PC-9 (cell line): ENCODE results near the gene PKNOX2. TPM values are rescaled to one million over a fixed set of nuclear protein-coding genes. Genes with fewer than 3 reads are reported as not detected.

Source experiments
- BruUV-seq: library from RNA; stranded (reverse); fragments of 400-500 nt; replicated peaks from 2 replicates; lab custom pipeline; 2021; lab: Mats Ljungman, UMichigan
- CTCF ChIA-PET: fragments of 300-600 bp; sonication (Branson Sonifier 250); formaldehyde crosslinking; loops from one replicate; lab custom pipeline; 2022; ENCODE audit warnings: antibody characterized with exemption; lab: Charles Lee
- POLR2A ChIA-PET: fragments of 300-600 bp; sonication (Branson Sonifier 250); formaldehyde crosslinking; loops from one replicate; lab custom pipeline; 2022; ENCODE audit warnings: antibody characterized with exemption; ENCODE audit not compliant: unreplicated experiment; lab: Charles Lee
- DNase-seq, 2 experiments: peaks; one replicate each; pipeline versions ENCODE4 v3.0.0 to v3.0.0-alpha.2; 2015 to 2022; ENCODE audit warnings: mixed read lengths in 1 of 2
- H2AFZ ChIP-seq: fragments of 200-600 bp; sonication (generic); 2 replicates; pipeline ENCODE4 v1.8.1; 2017; ENCODE audit warnings: antibody characterized with exemption
- H3F3A ChIP-seq: fragments of 200-600 bp; sonication (generic); 2 replicates; pipeline ENCODE4 v1.8.1; 2017; ENCODE audit warnings: antibody characterized with exemption, mild to moderate bottlenecking, low read depth; ENCODE audit not compliant: insufficient read depth
- H3K27ac ChIP-seq: fragments of 200-600 bp; sonication (generic); 2 replicates; pipeline ENCODE4 v1.6.1; 2016; ENCODE audit warnings: mixed run types
- H3K27me3 ChIP-seq: fragments of 200-600 bp; sonication (generic); 2 replicates; pipeline ENCODE4 v1.6.1; 2016; ENCODE audit warnings: low read depth, mixed run types; ENCODE audit not compliant: insufficient read depth
- H3K36me3 ChIP-seq: fragments of 200-600 bp; sonication (generic); 2 replicates; pipeline ENCODE4 v1.6.1; 2016; ENCODE audit warnings: low read depth, mixed run types
- H3K4me1 ChIP-seq: fragments of 200-600 bp; sonication (generic); replicated peaks from 2 replicates; pipeline ENCODE4 v1.6.1; 2016; ENCODE audit warnings: mixed run types; ENCODE audit not compliant: insufficient read depth
- H3K4me2 ChIP-seq: fragments of 200-600 bp; sonication (generic); 2 replicates; pipeline ENCODE4 v1.6.1; 2017; ENCODE audit warnings: mixed run types
- H3K4me3 ChIP-seq: fragments of 200-600 bp; sonication (generic); 2 replicates; pipeline ENCODE4 v1.6.1; 2016; ENCODE audit warnings: mixed run types
- H3K79me2 ChIP-seq: fragments of 200-600 bp; sonication (generic); 2 replicates; pipeline ENCODE4 v1.6.1; 2017; ENCODE audit warnings: low read depth, mixed run types
- H3K9me2 ChIP-seq: fragments of 200-600 bp; sonication (generic); 2 replicates; pipeline ENCODE4 v1.8.1; 2017; ENCODE audit warnings: mild to moderate bottlenecking; ENCODE audit not compliant: insufficient read depth
- H3K9me3 ChIP-seq: fragments of 200-600 bp; sonication (generic); 2 replicates; pipeline ENCODE4 v1.8.1; 2016; ENCODE audit warnings: low read depth; ENCODE audit not compliant: insufficient read depth
- H4K20me1 ChIP-seq: fragments of 200-600 bp; sonication (generic); 2 replicates; pipeline ENCODE4 v1.8.1; 2017; ENCODE audit not compliant: insufficient read depth
- EZH2 ChIP-seq: fragments of 200-600 bp; sonication (generic); IDR thresholded peaks from 2 replicates; pipeline ENCODE4 v1.8.0; 2017; ENCODE audit warnings: antibody characterized with exemption, low read depth
- intact Hi-C: fragments of 100-400 bp; cut with micrococcal nuclease; formaldehyde crosslinking; loops from one replicate; pipeline ENCODE4 v1.10.0; 2022; ENCODE audit not compliant: unreplicated experiment
- total RNA-seq: library from RNA; stranded (reverse); gene quantifications from 2 replicates; pipeline ENCODE4 v1.2.3, GENCODE V29; 2021
- TF ChIP-seq, protein P1 (sequence below): fragments of 200-600 bp; sonication (generic); conservative IDR thresholded peaks from 2 replicates; pipeline ENCODE4 v1.6.1; 2017; ENCODE audit warnings: mixed run types, antibody characterized with exemption, mild to moderate bottlenecking, moderate library complexity

PKNOX2 gene
- total RNA-seq, 1 experiment from 2014 or later = not detected

DNA sequence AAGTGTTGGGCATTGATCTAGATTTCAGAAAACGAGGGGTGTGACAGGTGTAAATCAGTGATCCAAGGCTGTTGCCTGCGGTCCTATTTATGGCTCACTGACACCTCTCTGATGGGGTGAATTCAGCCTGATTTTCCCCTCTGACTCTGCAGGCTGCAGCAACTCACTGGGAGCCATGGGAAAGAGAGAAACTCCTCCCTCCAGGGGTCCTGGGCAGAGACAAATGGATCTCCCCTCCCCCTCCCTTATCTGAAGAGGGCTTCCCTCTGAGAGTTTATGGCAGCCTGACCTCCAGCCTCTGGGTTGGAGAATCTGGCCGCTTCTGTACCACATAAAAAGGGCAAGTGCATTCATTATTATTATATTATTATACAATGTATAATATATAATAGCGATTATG, 1.8 kb upstream of the PKNOX2 start:
- intact Hi-C loops = loop anchor here (10.0 kb wide), 1 partner anchor 182 kb away; no protein-coding TSS in a partner anchor
- CTCF ChIA-PET = no interaction called here
- BruUV-seq = no TSS peak

DNA sequence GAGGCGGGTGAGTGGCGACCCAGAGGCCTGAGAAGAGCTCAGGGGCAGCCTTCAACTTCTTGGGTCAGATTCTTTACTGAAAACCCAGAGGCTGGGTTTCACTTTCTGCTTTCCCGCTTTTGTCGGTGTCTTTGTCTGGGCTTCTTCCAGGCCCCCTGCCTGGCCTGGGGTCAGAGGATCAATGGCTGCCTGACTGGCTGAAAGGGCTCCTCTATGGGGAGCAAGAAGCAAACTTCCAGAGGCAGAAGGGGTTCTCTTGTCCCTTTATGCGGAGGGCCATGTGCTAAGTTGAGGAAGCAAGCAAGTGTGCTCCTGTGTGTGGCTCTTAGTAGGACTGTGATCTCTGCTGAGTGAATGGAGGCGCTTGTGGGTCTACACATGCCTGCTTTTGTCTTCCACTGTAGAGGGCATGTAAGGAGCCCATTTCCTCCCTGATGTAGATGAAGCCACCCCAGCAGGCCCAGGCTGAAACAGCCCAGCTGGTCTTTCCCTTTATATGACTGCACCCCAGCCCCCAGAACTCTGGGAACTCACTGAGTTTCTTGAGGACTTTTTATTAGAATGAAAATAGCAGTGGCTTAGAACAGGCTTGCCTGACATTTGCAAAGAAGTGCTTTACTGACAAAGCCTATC, 1.0 kb upstream of the PKNOX2 start:
- Histone ChIP-seq H2AFZ (no peak overlapping the region), H4K20me1 (no peaks in the 10 kb centered on the region), H3K27me3 (peaks cover 14% of the 10 kb centered on the region), H3K27ac (no peak overlapping the region), H3K4me2 (no peak overlapping the region), H3K9me2 (no peaks in the 10 kb centered on the region), H3K4me3 (no peak overlapping the region), H3K9me3 (no peaks in the 10 kb centered on the region), H3F3A (no peaks in the 10 kb centered on the region), H3K36me3 (no peaks in the 10 kb centered on the region), H3K79me2 (no peaks in the 10 kb centered on the region), H3K4me1 (no peaks in the 10 kb centered on the region)
- TF ChIP-seq EZH2 = no peak
- TF ChIP-seq, protein P1, sequence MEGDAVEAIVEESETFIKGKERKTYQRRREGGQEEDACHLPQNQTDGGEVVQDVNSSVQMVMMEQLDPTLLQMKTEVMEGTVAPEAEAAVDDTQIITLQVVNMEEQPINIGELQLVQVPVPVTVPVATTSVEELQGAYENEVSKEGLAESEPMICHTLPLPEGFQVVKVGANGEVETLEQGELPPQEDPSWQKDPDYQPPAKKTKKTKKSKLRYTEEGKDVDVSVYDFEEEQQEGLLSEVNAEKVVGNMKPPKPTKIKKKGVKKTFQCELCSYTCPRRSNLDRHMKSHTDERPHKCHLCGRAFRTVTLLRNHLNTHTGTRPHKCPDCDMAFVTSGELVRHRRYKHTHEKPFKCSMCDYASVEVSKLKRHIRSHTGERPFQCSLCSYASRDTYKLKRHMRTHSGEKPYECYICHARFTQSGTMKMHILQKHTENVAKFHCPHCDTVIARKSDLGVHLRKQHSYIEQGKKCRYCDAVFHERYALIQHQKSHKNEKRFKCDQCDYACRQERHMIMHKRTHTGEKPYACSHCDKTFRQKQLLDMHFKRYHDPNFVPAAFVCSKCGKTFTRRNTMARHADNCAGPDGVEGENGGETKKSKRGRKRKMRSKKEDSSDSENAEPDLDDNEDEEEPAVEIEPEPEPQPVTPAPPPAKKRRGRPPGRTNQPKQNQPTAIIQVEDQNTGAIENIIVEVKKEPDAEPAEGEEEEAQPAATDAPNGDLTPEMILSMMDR = no peak
- DNase-seq = no peak
- POLR2A ChIA-PET = no interaction called here
- CTCF ChIA-PET = no interaction called here
- BruUV-seq = no TSS peak
- intact Hi-C loops = loop anchor here (10.0 kb wide), 1 partner anchor 181 kb away; no protein-coding TSS in a partner anchor

More for the DNA sequence above, 1.8 kb upstream of the PKNOX2 start:
- Histone ChIP-seq H3K9me2 (no peaks in the 10 kb centered on the region), H3K36me3 (no peaks in the 10 kb centered on the region), H3K27ac (no peak overlapping the region), H4K20me1 (no peaks in the 10 kb centered on the region), H2AFZ (no peak overlapping the region), H3K4me1 (no peaks in the 10 kb centered on the region), H3K4me3 (no peak overlapping the region), H3K79me2 (no peaks in the 10 kb centered on the region), H3K4me2 (no peak overlapping the region), H3K9me3 (no peaks in the 10 kb centered on the region), H3F3A (no peaks in the 10 kb centered on the region), H3K27me3 (peaks cover 11% of the 10 kb centered on the region)
- POLR2A ChIA-PET = no interaction called here
- no peak for DNase-seq
- TF ChIP-seq, protein P1 = no peak
- no peak for TF ChIP-seq EZH2

DNA sequence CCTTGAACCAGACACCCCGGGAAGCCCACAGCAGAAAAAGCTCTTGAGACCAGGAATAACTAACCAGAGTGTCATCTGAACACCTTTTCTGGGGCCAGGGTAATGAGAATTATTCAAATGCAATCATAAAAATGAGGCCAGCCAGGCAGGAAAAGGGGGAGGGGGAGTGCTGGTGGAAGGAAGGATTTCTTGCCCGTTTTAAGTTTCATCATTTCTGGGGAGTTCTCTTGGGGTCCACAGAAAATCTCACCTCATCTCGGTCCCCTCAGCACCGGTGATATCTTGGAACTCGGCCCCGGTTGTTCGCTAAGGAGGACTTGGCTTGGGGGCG, 495 bp upstream of the PKNOX2 start:
- no peak overlapping the region for H2AFZ ChIP-seq
- no peaks in the 10 kb centered on the region for H3F3A ChIP-seq
- no peaks in the 10 kb centered on the region for H4K20me1 ChIP-seq
- H3K27me3 ChIP-seq = peaks cover 17% of the 10 kb centered on the region
- no peak for DNase-seq
- no peaks in the 10 kb centered on the region for H3K9me3 ChIP-seq
- no peak for TF ChIP-seq EZH2
- TF ChIP-seq, protein P1 = no peak; the same call in 1 of the 2 replicates
- no peak overlapping the region for H3K4me3 ChIP-seq
- ChIA-PET CTCF (no interaction called here), POLR2A (no interaction called here)
- BruUV-seq = no TSS peak
- H3K4me2 ChIP-seq = peak overlapping the region; percentile 74; the same call in 1 of the 2 replicates
- H3K79me2 ChIP-seq = no peaks in the 10 kb centered on the region
- intact Hi-C loops = loop anchor here (10.0 kb wide), 1 partner anchor 181 kb away; no protein-coding TSS in a partner anchor
- H3K9me2 ChIP-seq = no peaks in the 10 kb centered on the region
- no peak overlapping the region for H3K27ac ChIP-seq
- no peaks in the 10 kb centered on the region for H3K36me3 ChIP-seq
- H3K4me1 ChIP-seq = no peaks in the 10 kb centered on the region
